ENCODE data around the gene FOXP1.

DNA sequence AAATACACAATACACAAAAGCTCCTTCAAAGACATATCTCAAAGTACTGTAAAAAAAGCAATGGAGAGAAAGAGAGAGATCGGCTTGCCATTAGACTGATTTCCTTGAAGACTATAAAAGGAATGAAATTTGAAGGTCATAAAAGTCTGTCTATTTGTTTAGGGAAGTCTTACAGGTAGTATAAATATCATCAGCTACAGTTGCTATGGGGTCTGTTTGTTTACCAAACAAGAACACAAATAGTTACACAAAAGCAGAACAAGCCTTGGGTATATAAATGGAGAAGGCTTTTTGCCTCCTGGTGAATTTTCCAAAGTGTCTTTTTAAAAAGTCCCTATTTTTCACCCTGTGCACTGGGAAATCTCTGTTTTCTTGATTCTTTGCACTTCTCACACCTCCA lies 552.3 kb downstream of the FOXP1 start:
- TF ChIP-seq, protein P1, sequence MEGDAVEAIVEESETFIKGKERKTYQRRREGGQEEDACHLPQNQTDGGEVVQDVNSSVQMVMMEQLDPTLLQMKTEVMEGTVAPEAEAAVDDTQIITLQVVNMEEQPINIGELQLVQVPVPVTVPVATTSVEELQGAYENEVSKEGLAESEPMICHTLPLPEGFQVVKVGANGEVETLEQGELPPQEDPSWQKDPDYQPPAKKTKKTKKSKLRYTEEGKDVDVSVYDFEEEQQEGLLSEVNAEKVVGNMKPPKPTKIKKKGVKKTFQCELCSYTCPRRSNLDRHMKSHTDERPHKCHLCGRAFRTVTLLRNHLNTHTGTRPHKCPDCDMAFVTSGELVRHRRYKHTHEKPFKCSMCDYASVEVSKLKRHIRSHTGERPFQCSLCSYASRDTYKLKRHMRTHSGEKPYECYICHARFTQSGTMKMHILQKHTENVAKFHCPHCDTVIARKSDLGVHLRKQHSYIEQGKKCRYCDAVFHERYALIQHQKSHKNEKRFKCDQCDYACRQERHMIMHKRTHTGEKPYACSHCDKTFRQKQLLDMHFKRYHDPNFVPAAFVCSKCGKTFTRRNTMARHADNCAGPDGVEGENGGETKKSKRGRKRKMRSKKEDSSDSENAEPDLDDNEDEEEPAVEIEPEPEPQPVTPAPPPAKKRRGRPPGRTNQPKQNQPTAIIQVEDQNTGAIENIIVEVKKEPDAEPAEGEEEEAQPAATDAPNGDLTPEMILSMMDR (IDR thresholded peaks at IDR 0.05): no peak
- TF ChIP-seq POLR2A (IDR thresholded peaks at IDR 0.05): no peak

Data from uterus (tissue), 2 donors.